BLaER1 (cell line): Measurements from ENCODE around the gene CYFIP1.

Experiments used
- H3K27ac ChIP-seq: shearing (Covaris generic); formaldehyde crosslinking; 2 replicates; pipeline ENCODE4 v1.8.1; 2022
- H3K27me3 ChIP-seq: shearing (Covaris generic); formaldehyde crosslinking; 2 replicates; pipeline ENCODE4 v1.8.1; 2022
- H3K36me3 ChIP-seq: shearing (Covaris generic); formaldehyde crosslinking; 2 replicates; pipeline ENCODE4 v1.8.1; 2022
- H3K4me1 ChIP-seq: shearing (Covaris generic); formaldehyde crosslinking; 2 replicates; pipeline ENCODE4 v1.8.1; 2022
- H3K4me2 ChIP-seq: shearing (Covaris generic); formaldehyde crosslinking; 2 replicates; pipeline ENCODE4 v1.8.1; 2022
- H3K4me3 ChIP-seq: shearing (Covaris generic); formaldehyde crosslinking; 2 replicates; pipeline ENCODE4 v1.8.1; 2022
- H3K9ac ChIP-seq: shearing (Covaris generic); formaldehyde crosslinking; 2 replicates; pipeline ENCODE4 v1.8.1; 2022
- H3K9me3 ChIP-seq: shearing (Covaris generic); formaldehyde crosslinking; 2 replicates; pipeline ENCODE4 v1.8.1; 2022
- H4K20me1 ChIP-seq: shearing (Covaris generic); formaldehyde crosslinking; 2 replicates; pipeline ENCODE4 v1.8.1; 2022
- Cebpa-rat ChIP-seq: shearing (Covaris generic); IDR thresholded peaks from 2 replicates; pipeline ENCODE4 v1.8.1; 2022

CYFIP1 gene

GRCh38 chr15:22887157-22887951 is 92.8 kb downstream of the CYFIP1 start:
- no peak overlapping the region for H3K27ac ChIP-seq
- TF ChIP-seq Cebpa-rat = no peak
- no peak overlapping the region for H3K4me2 ChIP-seq

DNA sequence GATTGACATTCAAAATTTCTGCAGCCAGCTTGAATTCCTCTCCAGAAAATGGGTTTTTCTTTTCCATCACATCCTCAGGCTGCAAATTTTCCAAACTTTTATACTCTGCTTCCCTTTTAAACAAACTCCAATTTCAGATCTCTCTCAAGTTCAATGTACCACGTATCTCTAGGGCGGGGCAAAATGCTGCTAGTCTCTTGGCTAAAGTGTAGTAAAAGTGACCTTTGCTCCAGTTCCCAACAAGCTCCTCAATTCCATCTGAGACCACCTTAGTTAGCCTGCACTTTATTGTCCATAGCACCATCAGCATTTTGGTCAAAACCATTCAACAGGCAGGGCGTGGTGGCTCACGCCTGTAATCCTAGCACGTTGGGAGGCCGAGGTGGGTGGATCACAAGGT is 95.0 kb downstream of the CYFIP1 start:
- Histone ChIP-seq H3K36me3 (peaks cover 97% of the 10 kb centered on the region), H3K4me2 (no peak overlapping the region), H3K4me1 (no peaks in the 10 kb centered on the region), H3K27me3 (no peaks in the 10 kb centered on the region), H4K20me1 (peaks cover 11% of the 10 kb centered on the region), H3K27ac (no peak overlapping the region), H3K4me3 (no peak overlapping the region), H3K9me3 (no peaks in the 10 kb centered on the region), H3K9ac (no peak overlapping the region)
- TF ChIP-seq Cebpa-rat = no peak

More at GRCh38 chr15:22887157-22887951, 92.8 kb downstream of the CYFIP1 start:
- Histone ChIP-seq H3K4me3 (no peak overlapping the region), H4K20me1 (peaks cover 6% of the 10 kb centered on the region; the same call in 1 of the 2 replicates), H3K9ac (no peak overlapping the region), H3K9me3 (no peaks in the 10 kb centered on the region), H3K27me3 (no peaks in the 10 kb centered on the region), H3K36me3 (peaks cover 97% of the 10 kb centered on the region), H3K4me1 (no peaks in the 10 kb centered on the region)

DNA sequence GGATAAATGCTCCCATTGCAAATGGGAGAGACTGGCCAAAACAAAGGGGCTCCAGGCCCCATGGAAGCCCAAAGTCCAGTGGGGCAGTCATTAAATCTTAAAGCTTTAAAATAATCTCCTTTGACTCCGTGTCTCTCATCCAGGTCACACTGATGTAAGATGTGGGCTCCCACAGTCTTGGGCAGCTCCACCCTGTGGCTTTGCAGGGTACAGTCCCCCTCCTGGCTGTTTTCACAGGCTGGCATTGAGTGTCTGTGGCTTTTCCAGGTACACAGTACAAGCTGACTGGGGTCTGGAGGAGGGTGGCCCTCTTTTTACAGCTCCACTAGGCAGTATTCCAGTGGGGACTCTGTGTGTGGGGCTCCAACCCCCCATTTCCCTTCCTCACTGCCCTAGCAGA is 95.8 kb downstream of the CYFIP1 start:
- no peaks in the 10 kb centered on the region for H3K27me3 ChIP-seq
- no peak overlapping the region for H3K4me2 ChIP-seq
- H4K20me1 ChIP-seq = peaks cover 11% of the 10 kb centered on the region
- no peaks in the 10 kb centered on the region for H3K9me3 ChIP-seq
- H3K4me3 ChIP-seq = no peak overlapping the region
- no peak overlapping the region for H3K27ac ChIP-seq
- peaks cover 94% of the 10 kb centered on the region for H3K36me3 ChIP-seq
- no peaks in the 10 kb centered on the region for H3K4me1 ChIP-seq
- no peak overlapping the region for H3K9ac ChIP-seq
- no peak for TF ChIP-seq Cebpa-rat

DNA sequence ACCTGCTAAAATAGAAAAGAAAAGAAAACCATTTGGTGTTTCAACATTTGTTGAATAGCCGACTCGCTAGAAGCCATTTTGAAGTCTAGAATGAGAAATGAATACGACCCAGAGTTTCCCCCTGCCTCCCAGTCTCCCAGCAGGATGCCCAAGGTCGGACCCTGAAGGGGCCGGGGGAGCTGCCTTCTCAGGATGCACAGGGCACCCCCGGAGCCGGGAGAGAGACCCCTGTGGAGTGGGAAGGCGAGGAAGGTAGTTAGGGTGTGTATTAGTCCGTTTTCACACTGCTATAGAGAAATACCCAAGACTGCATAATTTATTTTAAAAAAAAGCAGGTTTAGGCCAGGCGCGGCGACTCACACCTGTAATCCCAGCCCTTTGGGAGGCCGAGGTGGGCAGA is 97.0 kb downstream of the CYFIP1 start:
- Histone ChIP-seq H3K4me1 (no peaks in the 10 kb centered on the region), H3K4me2 (no peak overlapping the region)
- TF ChIP-seq Cebpa-rat = no peak

DNA sequence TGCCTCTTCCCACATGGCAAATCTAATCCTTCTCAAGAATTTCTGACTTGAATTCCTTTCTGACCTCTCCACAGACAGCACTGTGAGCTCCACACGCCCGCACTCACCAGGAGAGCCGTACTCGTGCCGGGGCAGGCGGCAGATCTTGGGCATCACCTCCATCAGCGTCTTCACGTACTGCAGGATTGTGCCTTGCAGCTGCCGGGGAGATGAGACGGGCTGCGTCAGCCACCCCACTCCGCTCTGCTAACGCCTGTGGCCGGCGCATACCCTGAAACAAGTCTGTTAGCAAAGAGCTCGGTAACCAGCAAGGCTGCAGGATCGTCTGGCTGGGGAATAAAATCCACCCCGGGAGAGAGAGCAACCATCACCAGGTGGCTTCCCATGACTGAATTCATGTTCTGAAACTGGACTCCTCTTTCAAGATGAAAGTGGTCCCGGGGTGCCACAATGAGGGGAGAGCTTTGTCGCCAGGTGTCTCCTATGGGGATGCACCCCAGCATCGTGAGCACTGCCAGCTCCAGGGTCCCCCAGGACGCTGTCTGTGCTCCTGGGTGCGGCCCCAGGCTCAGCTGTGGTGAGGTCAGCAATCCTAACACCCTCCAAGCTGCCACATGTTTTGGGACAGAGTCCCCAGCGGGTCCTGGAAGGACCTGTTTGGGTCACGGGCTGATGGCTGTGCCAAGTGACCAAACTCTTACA is 98.3 kb downstream of the CYFIP1 start:
- H3K4me1 ChIP-seq = no peaks in the 10 kb centered on the region
- no peak for TF ChIP-seq Cebpa-rat
- no peak overlapping the region for H3K4me2 ChIP-seq
- H3K9ac ChIP-seq = no peak overlapping the region
- H3K27me3 ChIP-seq = no peaks in the 10 kb centered on the region
- peaks cover 21% of the 10 kb centered on the region for H4K20me1 ChIP-seq
- peaks cover 15% of the 10 kb centered on the region for H3K9me3 ChIP-seq
- no peak overlapping the region for H3K4me3 ChIP-seq
- peaks cover 94% of the 10 kb centered on the region for H3K36me3 ChIP-seq
- no peak overlapping the region for H3K27ac ChIP-seq

More for the DNA sequence above, 97.0 kb downstream of the CYFIP1 start:
- H3K9me3 ChIP-seq = peaks cover 2% of the 10 kb centered on the region; the same call in 1 of the 2 replicates
- peaks cover 94% of the 10 kb centered on the region for H3K36me3 ChIP-seq
- H4K20me1 ChIP-seq = peaks cover 12% of the 10 kb centered on the region
- no peak overlapping the region for H3K9ac ChIP-seq
- no peaks in the 10 kb centered on the region for H3K27me3 ChIP-seq
- no peak overlapping the region for H3K4me3 ChIP-seq
- H3K27ac ChIP-seq = no peak overlapping the region

DNA sequence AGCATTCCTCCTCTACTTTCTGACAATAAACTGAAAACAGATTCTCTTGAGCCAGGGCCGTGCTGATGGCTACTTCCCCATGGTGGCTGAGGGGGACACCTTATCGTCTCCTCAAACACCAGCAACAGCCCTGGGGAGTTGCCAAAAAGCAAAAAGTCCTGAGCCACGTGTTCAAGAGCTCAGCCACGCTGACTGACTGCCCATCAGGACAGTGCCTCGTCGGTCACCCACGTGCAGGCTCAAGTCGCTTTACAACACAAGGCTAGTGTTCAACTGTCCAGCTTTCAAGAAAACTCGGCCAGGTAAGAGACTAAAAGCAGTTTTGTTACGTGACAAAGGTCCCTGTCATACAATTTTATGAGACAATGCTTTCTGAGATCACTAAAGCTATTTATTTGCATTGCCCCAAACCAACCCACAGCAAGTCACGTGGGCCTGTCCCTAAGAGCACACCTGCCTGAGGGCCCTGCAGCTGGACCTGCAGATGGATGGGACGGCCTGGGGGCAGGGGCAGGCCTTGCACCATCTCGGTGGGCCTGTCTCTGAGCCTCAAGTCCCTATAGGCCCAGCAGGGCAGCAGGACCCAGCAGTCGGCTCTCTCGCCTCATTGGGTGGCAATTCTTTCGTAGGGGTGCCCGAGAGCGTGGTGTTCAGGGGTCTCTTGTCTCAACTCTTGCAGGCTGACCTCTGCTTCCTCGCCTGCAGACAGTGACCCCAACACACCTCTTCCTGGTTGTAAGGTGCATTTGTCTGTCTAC is 99.0 kb downstream of the CYFIP1 start:
- no peaks in the 10 kb centered on the region for H3K27me3 ChIP-seq

DNA sequence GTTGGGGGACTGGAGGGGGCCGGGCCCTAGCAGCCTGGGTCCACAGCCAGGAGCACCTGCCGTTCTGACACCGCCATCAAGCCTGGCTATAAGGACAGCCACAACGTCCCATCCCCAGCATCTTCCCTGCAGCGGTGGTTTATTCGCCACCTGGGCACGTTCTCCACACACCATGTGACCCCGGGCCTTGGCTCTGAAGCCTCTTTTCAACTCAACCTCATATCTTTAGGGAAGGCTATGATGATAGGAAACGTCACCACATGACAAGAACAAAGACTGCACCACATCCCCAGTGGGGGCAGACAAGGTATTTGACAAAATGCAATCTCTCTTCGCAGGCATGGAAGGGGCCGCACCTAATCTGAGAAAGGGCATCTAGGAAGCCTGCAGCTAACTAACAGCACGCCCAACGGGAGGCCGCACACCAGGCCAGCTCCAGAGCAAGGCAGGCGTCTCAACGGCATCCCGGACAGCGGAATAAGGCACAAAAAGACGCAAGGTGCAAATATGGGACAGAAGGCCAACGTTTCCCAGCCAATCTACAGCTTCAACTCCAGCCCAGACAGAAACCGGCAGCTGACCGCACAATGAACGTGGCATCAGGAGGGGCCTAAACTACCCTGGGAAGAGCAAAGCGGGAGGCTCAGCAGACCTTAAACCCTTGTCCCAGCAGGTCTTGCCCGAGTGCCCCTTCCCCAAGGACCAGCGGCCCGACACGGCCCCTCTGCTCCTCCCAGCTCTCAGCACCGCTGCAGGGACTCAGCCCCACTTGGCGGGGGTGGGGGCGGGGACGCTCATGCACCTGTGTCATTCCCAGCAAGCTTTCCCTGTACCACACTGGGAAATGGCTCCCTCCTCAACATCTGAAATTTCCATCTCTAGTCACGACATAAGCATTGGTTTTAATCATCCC is 99.8 kb downstream of the CYFIP1 start:
- Histone ChIP-seq H3K27me3 (no peaks in the 10 kb centered on the region), H3K27ac (no peak overlapping the region), H3K36me3 (peaks cover 95% of the 10 kb centered on the region), H4K20me1 (peaks cover 21% of the 10 kb centered on the region), H3K4me3 (no peak overlapping the region), H3K9me3 (peaks cover 16% of the 10 kb centered on the region), H3K4me2 (no peak overlapping the region), H3K9ac (no peak overlapping the region), H3K4me1 (peaks cover under 1% of the 10 kb centered on the region; the same call in 1 of the 2 replicates)
- TF ChIP-seq Cebpa-rat = no peak

More for the DNA sequence above, 99.0 kb downstream of the CYFIP1 start:
- H3K9me3 ChIP-seq = peaks cover 16% of the 10 kb centered on the region
- peaks cover 95% of the 10 kb centered on the region for H3K36me3 ChIP-seq
- no peaks in the 10 kb centered on the region for H3K4me1 ChIP-seq
- H3K4me3 ChIP-seq = no peak overlapping the region
- H3K27ac ChIP-seq = no peak overlapping the region
- no peak overlapping the region for H3K4me2 ChIP-seq
- no peak for TF ChIP-seq Cebpa-rat
- no peak overlapping the region for H3K9ac ChIP-seq
- peaks cover 21% of the 10 kb centered on the region for H4K20me1 ChIP-seq

- Histone ChIP-seq H3K4me2 (no peak overlapping the region), H3K27me3 (no peaks in the 10 kb centered on the region), H3K9ac (no peak overlapping the region), H3K9me3 (peaks cover 16% of the 10 kb centered on the region), H3K27ac (no peak overlapping the region), H3K36me3 (peaks cover 97% of the 10 kb centered on the region), H3K4me3 (no peak overlapping the region), H4K20me1 (peaks cover 21% of the 10 kb centered on the region), H3K4me1 (peaks cover 22% of the 10 kb centered on the region)
- TF ChIP-seq Cebpa-rat = no peak
Measured at GRCh38 chr15:22878103-22878502, 102.1 kb downstream of the CYFIP1 start.

DNA sequence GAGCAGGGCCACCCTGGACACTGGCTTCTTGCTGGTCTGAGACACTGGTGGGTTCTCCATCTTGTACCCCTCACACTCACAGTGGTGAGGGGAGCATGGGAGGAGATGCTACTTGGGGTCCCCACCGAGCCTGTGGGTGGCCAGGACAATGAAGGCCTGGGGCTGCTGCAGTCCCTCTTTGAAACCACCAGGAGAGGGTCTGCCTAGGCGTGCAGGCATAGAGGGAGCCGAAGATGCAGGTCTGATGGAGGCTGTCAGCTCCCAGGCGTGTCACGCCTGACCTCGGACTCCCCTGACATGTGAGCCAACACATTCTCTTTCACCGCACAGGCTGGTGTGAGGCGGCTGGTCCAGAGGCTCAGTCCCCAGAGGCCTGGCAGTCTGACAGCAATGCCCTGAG is 102.6 kb downstream of the CYFIP1 start:
- H3K9ac ChIP-seq = no peak overlapping the region
- TF ChIP-seq Cebpa-rat = no peak
- H3K27ac ChIP-seq = no peak overlapping the region
- no peak overlapping the region for H3K4me3 ChIP-seq
- H3K9me3 ChIP-seq = peaks cover 16% of the 10 kb centered on the region
- no peaks in the 10 kb centered on the region for H3K27me3 ChIP-seq
- no peak overlapping the region for H3K4me2 ChIP-seq
- peaks cover 27% of the 10 kb centered on the region for H3K4me1 ChIP-seq
- H4K20me1 ChIP-seq = peaks cover 21% of the 10 kb centered on the region
- H3K36me3 ChIP-seq = peaks cover 94% of the 10 kb centered on the region
